ENCODE measurements around the gene ALMS1.
"Not testable (repeated sequence)": the region's sequence is repeated elsewhere in the genome, so short reads cannot be mapped to it uniquely, and the experiment has no call there.

Gene ALMS1

GRCh38 chr2:73640946-73641766 is 255.5 kb downstream of the ALMS1 start:
- Histone ChIP-seq H3K27ac (ENCODE audit: low read length) (no peak overlapping the region), H3K36me3 (ENCODE audit: insufficient read depth, low read length) (no peaks in the 10 kb centered on the region), H3K9me3 (ENCODE audit: insufficient read depth, low read length, severe bottlenecking) (peaks cover 5% of the 10 kb centered on the region), H3K4me3 (ENCODE audit: low read depth in 1 of 2, low read length in 2 of 2) (no peak overlapping the region), H3K79me2 (ENCODE audit: insufficient read depth, low read length) (no peaks in the 10 kb centered on the region), H4K20me1 (ENCODE audit: insufficient read depth, low read length) (no peaks in the 10 kb centered on the region), H3K4me2 (ENCODE audit: insufficient read depth, low read length) (no peak overlapping the region), H3K4me1 (ENCODE audit: insufficient read depth, low read length) (no peaks in the 10 kb centered on the region), H3K9ac (ENCODE audit: low read depth, low read length) (no peak overlapping the region), H3K27me3 (ENCODE audit: insufficient read depth, low read length, poor library complexity) (no peaks in the 10 kb centered on the region), H2AFZ (ENCODE audit: low read depth, low read length) (no peak overlapping the region)
- TF ChIP-seq EZH2 (IDR thresholded peaks at IDR 0.05; ENCODE audit: borderline replicate concordance, low read depth, low read length, severe bottlenecking) (no peak), CTCF (IDR thresholded peaks at IDR 0.05; ENCODE audit: borderline replicate concordance, extremely low read depth, low read length, poor library complexity, severe bottlenecking) (no peak)
- ATAC-seq (ENCODE audit: insufficient read depth, low read depth) (no peak), DNase-seq (no peak)

GRCh38 chr2:73641767-73642062 is 256.1 kb downstream of the ALMS1 start:
- no peaks in the 10 kb centered on the region for H3K4me1 ChIP-seq (ENCODE audit: insufficient read depth, low read length)
- no peak overlapping the region for H3K9ac ChIP-seq (ENCODE audit: low read depth, low read length)
- H4K20me1 ChIP-seq (ENCODE audit: insufficient read depth, low read length), result no peaks in the 10 kb centered on the region
- H3K36me3 ChIP-seq (ENCODE audit: insufficient read depth, low read length), result no peaks in the 10 kb centered on the region
- H3K27me3 ChIP-seq (ENCODE audit: insufficient read depth, low read length, poor library complexity), result no peaks in the 10 kb centered on the region
- H3K79me2 ChIP-seq (ENCODE audit: insufficient read depth, low read length), result no peaks in the 10 kb centered on the region
- H2AFZ ChIP-seq (ENCODE audit: low read depth, low read length), result no peak overlapping the region
- ATAC-seq (ENCODE audit: insufficient read depth, low read depth), result no peak
- no peak overlapping the region for H3K4me3 ChIP-seq (ENCODE audit: low read depth in 1 of 2, low read length in 2 of 2)
- no peak for DNase-seq
- peaks cover 5% of the 10 kb centered on the region for H3K9me3 ChIP-seq (ENCODE audit: insufficient read depth, low read length, severe bottlenecking)
- no peak overlapping the region for H3K4me2 ChIP-seq (ENCODE audit: insufficient read depth, low read length)
- H3K27ac ChIP-seq (ENCODE audit: low read length), result no peak overlapping the region
- TF ChIP-seq EZH2 (IDR thresholded peaks at IDR 0.05; ENCODE audit: borderline replicate concordance, low read depth, low read length, severe bottlenecking) (no peak), CTCF (IDR thresholded peaks at IDR 0.05; ENCODE audit: borderline replicate concordance, extremely low read depth, low read length, poor library complexity, severe bottlenecking) (no peak)

- Histone ChIP-seq H3K79me2 (ENCODE audit: insufficient read depth, low read length) (no peaks in the 10 kb centered on the region), H3K9me3 (ENCODE audit: insufficient read depth, low read length, severe bottlenecking) (peaks cover 5% of the 10 kb centered on the region), H3K27me3 (ENCODE audit: insufficient read depth, low read length, poor library complexity) (no peaks in the 10 kb centered on the region), H3K4me1 (ENCODE audit: insufficient read depth, low read length) (no peaks in the 10 kb centered on the region), H3K9ac (ENCODE audit: low read depth, low read length) (no peak within 1 kb of the TSS), H3K4me2 (ENCODE audit: insufficient read depth, low read length) (no peak within 1 kb of the TSS), H4K20me1 (ENCODE audit: insufficient read depth, low read length) (no peaks in the 10 kb centered on the region), H3K36me3 (ENCODE audit: insufficient read depth, low read length) (no peaks in the 10 kb centered on the region), H3K4me3 (ENCODE audit: low read depth in 1 of 2, low read length in 2 of 2) (no peak within 1 kb of the TSS), H2AFZ (ENCODE audit: low read depth, low read length) (no peak within 1 kb of the TSS), H3K27ac (ENCODE audit: low read length) (no peak within 1 kb of the TSS)
- DNase-seq (no peak), ATAC-seq (ENCODE audit: insufficient read depth, low read depth) (no peak)
- TF ChIP-seq CTCF (IDR thresholded peaks at IDR 0.05; ENCODE audit: borderline replicate concordance, extremely low read depth, low read length, poor library complexity, severe bottlenecking) (no peak), EZH2 (IDR thresholded peaks at IDR 0.05; ENCODE audit: borderline replicate concordance, low read depth, low read length, severe bottlenecking) (no peak)
Observed at GRCh38 chr2:73642338-73643018, 256.8 kb downstream of the ALMS1 start, which contains the start of gene NAT8. Gene NAT8 (minus strand): TSS chr2:73642422. CDS start chr2:73641628, 794 bp downstream.

- H3K4me2 ChIP-seq (ENCODE audit: insufficient read depth, low read length); H3K4me1 ChIP-seq (ENCODE audit: insufficient read depth, low read length): not testable (repeated sequence)
Observed at GRCh38 chr2:73647690-73648089, 262.1 kb downstream of the ALMS1 start.

More at GRCh38 chr2:73647690-73648089, 262.1 kb downstream of the ALMS1 start:
- not testable (repeated sequence) for H3K27ac ChIP-seq (ENCODE audit: low read length); H4K20me1 ChIP-seq (ENCODE audit: insufficient read depth, low read length); ATAC-seq (ENCODE audit: insufficient read depth, low read depth); H3K9me3 ChIP-seq (ENCODE audit: insufficient read depth, low read length, severe bottlenecking); H3K79me2 ChIP-seq (ENCODE audit: insufficient read depth, low read length); H3K27me3 ChIP-seq (ENCODE audit: insufficient read depth, low read length, poor library complexity); H3K9ac ChIP-seq (ENCODE audit: low read depth, low read length); H3K4me3 ChIP-seq (ENCODE audit: low read depth in 1 of 2, low read length in 2 of 2); DNase-seq; H3K36me3 ChIP-seq (ENCODE audit: insufficient read depth, low read length); H2AFZ ChIP-seq (ENCODE audit: low read depth, low read length)
